SKM-1 (cell line): ENCODE results near the gene RFTN1.

Source experiments
- DNase-seq: peaks from one replicate; lab custom pipeline; 2025; ENCODE audit not compliant: unreplicated experiment; lab: John Stamatoyannopoulos, UW

The RFTN1 gene

GRCh38 chr3:16412192-16412800 is 101.2 kb downstream of the RFTN1 start:
- DNase-seq = no peak

DNA sequence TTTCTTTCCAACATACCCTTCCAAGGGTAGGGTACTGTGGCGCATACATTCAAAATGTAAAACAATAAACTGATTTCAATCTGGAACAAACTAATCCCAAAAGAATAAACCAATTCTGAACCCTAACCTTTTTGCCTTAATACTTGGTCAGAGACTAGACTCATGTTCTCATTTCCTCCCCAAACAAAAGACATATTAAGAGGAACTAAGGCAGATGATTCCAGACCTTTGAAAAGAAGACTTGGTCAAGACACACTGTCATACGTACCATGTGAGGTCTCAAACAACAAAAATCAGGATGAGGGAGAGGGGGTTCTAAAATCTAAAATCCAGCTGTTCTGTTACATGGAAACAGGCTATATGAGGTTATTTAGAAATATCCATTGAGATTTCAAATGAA is 102.1 kb downstream of the RFTN1 start:
- no peak for DNase-seq

GRCh38 chr3:16410659-16411058 is 102.8 kb downstream of the RFTN1 start:
- no peak for DNase-seq

- no peak for DNase-seq
These were observed 104.5 kb downstream of the RFTN1 start for GRCh38 chr3:16409032-16409431.

DNA sequence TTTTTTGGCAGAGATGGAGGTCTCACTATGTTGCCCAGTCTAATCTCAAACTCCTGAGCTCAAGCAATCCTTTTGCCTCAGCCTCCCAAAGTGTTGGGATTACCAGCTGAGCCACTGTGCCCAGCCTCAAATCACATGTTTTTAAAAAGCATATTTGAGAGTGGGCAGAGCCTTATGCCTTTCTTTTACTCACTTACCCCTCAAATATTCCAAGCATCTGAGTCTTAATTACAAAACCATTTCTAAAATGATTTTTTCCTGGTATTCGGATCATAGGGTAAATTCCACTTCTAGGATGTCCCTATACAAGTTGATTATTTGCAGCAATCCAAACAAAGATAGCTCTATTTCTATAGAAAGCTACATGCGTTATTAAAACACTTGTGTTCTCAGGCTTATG is 106.1 kb downstream of the RFTN1 start:
- no peak for DNase-seq

GRCh38 chr3:16406579-16406978 is 106.9 kb downstream of the RFTN1 start:
- DNase-seq = no peak

GRCh38 chr3:16406166-16406565 is 107.3 kb downstream of the RFTN1 start:
- no peak for DNase-seq

DNA sequence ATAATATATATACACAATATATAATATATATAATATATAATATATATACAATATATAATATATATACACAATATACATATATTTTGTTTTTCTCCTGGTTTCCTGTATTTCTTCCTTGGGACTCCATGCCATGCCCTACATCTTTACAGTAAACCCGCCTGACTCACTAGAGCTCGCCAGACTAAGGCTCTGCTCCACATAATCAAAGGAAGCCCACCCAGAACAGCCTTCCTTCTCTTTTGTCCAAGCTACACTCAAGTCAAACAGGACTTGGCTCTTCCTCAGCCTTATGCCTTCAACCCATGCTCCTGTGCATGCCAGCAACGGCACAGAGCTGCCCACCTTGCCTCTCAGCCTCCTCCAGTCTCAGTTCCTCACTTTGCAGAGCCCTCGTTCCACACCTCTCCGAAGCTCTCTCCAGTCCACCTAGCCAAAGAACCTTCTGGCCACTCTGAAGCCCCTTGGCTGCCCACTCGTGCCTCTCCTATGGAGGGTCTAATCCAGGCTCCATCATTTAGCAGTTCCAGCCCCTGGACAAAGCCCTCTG is 109.1 kb downstream of the RFTN1 start:
- peak; percentile 10 for DNase-seq

- no peak for DNase-seq
These were observed 111.0 kb downstream of the RFTN1 start for GRCh38 chr3:16402451-16402850.

- no peak for DNase-seq
These were observed 112.2 kb downstream of the RFTN1 start for GRCh38 chr3:16401273-16401672.

DNA sequence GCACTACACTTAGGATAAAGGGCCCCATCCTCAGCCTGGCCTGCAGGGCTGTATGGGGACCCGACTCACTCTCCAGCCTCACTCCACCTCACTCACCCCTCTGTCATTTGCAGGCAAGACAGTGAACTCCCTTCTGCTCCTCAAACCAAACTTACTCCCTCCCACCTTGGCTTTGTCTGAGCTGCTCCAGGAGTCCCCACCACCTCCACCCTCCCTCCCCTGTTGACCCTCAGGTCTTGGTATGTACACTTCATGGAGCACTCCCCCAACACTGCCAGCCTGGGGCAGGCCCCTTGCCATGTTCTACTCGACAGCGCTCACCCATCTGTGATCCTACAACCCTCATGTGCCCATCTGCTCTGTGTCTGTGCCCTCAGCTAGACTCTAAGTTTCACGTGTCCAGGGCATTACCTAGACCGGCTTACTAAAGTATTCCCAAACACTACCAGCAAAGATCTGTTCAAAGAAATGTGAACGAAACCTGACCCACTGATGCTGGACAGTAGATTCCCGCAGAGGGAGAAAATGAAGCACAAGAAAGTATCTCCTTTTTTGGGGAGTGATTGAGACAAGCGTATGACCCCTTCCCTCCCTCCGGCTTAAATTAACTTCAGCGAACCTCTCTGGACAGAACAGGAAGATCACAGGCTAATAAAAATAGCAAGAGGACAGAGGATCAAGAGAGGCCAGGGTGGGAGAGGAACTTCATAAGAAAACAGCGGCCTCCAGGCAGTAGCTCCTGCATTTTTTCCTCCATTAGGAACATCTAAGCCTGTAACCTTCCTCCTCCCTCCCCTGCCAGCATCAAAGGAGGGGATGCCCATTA is 113.2 kb downstream of the RFTN1 start:
- DNase-seq = no peak

GRCh38 chr3:16399473-16399872 is 114.0 kb downstream of the RFTN1 start:
- no peak for DNase-seq

DNA sequence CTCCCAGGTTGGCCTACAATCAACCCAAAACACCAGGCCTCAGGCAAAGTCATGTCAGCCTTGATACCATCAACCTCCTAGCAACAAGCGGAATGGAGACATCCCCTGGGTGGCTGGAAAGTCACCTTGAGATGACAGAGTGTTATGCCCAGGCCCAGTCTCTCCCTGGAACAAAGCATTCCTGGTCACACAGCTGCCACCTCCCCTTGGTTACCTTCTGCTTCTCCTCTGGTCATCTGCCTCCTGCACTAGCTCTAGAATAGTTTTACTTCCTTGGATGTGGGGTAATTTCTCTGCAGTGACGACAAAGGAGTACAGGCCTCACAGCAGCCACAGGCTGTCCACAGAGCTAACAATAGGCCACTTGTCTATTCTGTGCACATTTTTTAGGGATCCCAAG is 114.9 kb downstream of the RFTN1 start:
- DNase-seq = no peak

GRCh38 chr3:16396202-16396601 is 117.3 kb downstream of the RFTN1 start:
- DNase-seq = no peak

DNA sequence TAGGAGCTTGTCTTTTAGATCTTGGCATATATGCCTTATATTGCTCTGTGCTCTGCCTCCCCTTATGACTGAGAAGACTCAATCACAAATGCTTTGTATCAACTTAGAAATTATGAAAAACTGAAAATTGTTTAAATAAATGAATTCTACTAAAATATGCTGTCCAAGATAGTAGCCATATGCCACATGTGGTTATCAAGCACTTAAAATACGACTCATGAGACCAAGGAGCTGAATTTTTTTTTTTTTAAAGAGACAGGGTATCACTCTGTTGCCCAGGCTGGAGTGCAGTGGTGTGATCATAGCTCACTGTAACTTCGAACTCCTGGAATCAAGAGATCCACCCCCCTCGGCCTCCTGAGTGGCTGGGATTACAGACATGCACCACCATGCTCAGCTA is 118.3 kb downstream of the RFTN1 start:
- no peak for DNase-seq

DNA sequence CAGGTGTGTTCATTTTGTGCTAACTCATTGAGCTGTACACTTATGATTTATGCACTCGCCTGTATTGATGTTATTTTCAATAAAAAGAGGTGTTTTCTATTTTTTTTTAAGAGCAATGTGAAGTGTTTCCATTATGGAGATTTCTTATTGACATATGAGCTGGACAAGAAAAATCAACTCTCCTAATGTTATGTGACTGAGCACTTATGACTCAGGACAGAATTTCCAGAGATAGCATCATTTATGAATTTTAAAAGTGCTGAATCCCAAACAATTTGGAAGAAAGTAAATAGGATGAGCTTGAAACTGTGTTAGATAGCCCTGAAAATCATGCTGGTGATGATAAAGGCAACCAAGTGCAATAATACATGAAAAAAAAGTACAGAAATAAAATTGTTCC is 118.9 kb downstream of the RFTN1 start:
- DNase-seq = no peak

DNA sequence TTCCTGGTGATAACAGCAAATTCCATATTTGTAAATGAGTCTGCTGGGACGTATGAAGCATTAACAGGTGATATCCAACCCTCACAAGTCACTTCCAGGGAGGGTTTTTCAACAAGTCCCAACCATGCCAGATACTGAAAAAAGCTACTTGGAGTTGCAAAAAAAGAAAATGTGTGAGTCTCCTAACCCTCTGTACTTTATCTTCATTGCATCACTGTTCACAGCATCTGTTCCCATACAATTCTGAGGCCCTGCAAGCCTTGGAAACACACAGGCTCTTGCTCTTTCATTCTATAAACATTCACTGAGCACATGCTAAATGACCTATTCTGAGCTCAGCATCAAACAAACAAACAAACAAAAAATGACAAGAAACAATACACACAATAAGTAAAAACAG is 120.8 kb downstream of the RFTN1 start:
- DNase-seq = no peak

DNA sequence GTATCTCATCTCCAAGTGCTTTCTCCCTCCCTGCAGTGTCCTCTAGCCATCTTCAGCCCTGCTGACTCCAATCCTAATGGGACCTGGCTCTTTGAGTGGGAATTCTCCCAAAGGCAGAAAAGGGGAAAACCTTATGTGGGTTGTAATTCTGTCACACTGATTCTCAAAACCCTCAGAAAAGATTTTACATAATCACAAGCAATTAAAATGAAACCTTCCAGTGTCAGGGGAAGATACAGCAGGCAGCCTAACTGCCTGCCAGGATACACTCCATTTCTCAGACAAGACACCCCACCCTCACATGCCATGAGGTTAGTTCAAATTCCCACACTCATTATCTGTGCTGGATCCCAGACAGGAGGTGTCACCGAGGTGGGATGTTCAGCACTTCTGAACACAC is 121.4 kb downstream of the RFTN1 start:
- DNase-seq = no peak

- DNase-seq = no peak
These were observed 122.9 kb downstream of the RFTN1 start for GRCh38 chr3:16390581-16390980.

DNA sequence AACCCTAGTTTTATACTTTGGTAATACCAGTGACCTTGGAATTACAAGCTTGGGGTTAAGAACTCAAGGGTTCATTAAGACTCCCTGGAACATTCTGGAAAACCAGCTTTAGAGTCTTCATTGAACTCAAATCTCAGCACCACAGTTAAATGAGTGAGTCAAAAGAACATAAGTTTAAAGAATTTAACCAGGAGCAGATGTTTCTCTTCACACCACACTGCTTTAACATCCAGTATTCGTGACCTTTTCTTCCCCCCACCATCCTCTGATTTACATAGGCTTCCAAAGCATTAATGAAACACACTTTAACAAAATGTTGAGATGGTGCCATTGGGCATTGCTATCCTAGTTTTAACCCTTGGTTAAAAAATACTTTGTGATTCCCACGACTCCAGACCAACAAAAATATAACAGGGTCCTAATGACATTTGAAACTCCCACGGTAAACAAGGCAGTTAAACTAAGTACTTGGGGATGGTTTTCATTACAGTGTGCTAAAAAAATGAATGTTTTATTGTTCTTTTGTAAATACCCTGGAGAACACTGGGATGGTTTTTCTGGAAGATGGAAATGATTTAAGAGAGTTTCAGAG is 124.6 kb downstream of the RFTN1 start:
- no peak for DNase-seq

- no peak for DNase-seq
These were observed 126.9 kb downstream of the RFTN1 start for GRCh38 chr3:16386561-16386960.

GRCh38 chr3:16385151-16385550 is 128.3 kb downstream of the RFTN1 start:
- no peak for DNase-seq
